ENCODE data around the gene HEXIM2.
"Not testable (repeated sequence)": the region's sequence is repeated elsewhere in the genome, so short reads cannot be mapped to it uniquely, and the experiment has no call there.

The HEXIM2 gene

GRCh38 chr17:45117848-45118646 is 43.6 kb upstream of the HEXIM2 start:
- DNase-seq (ENCODE audit: insufficient read length, low spot score) (no peak), FAIRE-seq (no peak)
- TF ChIP-seq POU2F2 (IDR thresholded peaks at IDR 0.05; ENCODE audit: low read depth, low read length) (no peak), POLR2AphosphoS5 (IDR thresholded peaks at IDR 0.05; ENCODE audit: low read depth, low read length) (no peak), SPI1 (IDR thresholded peaks at IDR 0.05; ENCODE audit: low read depth, low read length) (no peak), PAX5 (IDR thresholded peaks at IDR 0.05; ENCODE audit: insufficient read depth, low read length, severe bottlenecking) (no peak), TAF1 (IDR thresholded peaks at IDR 0.05; ENCODE audit: low read depth, low read length) (no peak), POLR2A (IDR thresholded peaks at IDR 0.05; ENCODE audit: low read depth, low read length) (no peak)

DNA sequence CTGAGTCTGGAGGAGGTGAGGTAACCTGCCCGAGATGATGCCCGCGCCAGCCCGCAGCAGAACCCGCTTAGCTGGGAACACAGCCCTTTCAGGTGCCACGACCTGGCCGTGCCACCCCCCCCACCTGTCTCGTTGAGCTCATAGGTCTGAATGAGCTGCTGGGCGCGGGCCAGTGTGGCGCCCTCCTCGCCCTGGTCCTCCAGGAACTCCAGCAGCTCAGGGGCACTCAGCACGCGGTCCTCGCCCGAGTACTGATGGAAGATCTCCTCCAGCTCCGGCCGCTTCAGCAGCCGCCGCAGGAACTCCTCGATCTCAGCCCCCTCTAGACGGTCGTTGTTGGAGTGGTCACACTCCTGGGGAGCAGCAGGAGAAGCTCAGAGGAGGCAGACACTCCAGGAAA is 43.0 kb upstream of the HEXIM2 start:
- DNase-seq (ENCODE audit: insufficient read length, low spot score), result no peak
- no peak for FAIRE-seq

DNA sequence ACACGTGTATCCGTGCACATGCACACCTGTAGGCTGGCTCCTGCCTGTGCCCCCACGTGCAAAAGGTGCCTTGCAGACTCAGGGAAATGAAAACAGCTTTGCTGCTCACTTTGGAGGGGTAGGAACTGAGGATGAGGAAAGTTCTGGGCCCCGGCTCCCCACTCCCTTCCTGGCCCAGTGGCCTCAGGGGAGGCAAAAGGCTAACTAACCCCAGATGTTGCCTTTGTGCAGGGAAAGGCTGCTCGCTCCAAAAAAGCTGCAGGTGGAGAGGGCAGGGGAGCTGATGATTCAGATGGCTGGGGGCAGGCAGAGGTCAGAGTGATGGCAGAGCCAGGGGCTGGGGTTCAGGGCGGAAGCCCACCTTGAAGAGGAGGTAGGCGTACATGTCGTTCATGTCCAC is 41.7 kb upstream of the HEXIM2 start:
- DNase-seq (ENCODE audit: insufficient read length, low spot score), result no peak
- FAIRE-seq, result no peak

More for the DNA sequence above, 43.0 kb upstream of the HEXIM2 start:
- TF ChIP-seq POU2F2 (IDR thresholded peaks at IDR 0.05; ENCODE audit: low read depth, low read length) (no peak), POLR2AphosphoS5 (IDR thresholded peaks at IDR 0.05; ENCODE audit: low read depth, low read length) (no peak), TAF1 (IDR thresholded peaks at IDR 0.05; ENCODE audit: low read depth, low read length) (no peak), POLR2A (IDR thresholded peaks at IDR 0.05; ENCODE audit: low read depth, low read length) (no peak), SPI1 (IDR thresholded peaks at IDR 0.05; ENCODE audit: low read depth, low read length) (no peak), PAX5 (IDR thresholded peaks at IDR 0.05; ENCODE audit: insufficient read depth, low read length, severe bottlenecking) (no peak)

GRCh38 chr17:45120558-45120957 is 41.1 kb upstream of the HEXIM2 start:
- DNase-seq (ENCODE audit: insufficient read length, low spot score) (no peak), FAIRE-seq (no peak)
- TF ChIP-seq POLR2A (IDR thresholded peaks at IDR 0.05; ENCODE audit: low read depth, low read length) (no peak), POLR2AphosphoS5 (IDR thresholded peaks at IDR 0.05; ENCODE audit: low read depth, low read length) (no peak), POU2F2 (IDR thresholded peaks at IDR 0.05; ENCODE audit: low read depth, low read length) (no peak), PAX5 (IDR thresholded peaks at IDR 0.05; ENCODE audit: insufficient read depth, low read length, severe bottlenecking) (no peak), SPI1 (IDR thresholded peaks at IDR 0.05; ENCODE audit: low read depth, low read length) (no peak), TAF1 (IDR thresholded peaks at IDR 0.05; ENCODE audit: low read depth, low read length) (no peak)

More for the DNA sequence above, 41.7 kb upstream of the HEXIM2 start:
- TF ChIP-seq POLR2AphosphoS5 (IDR thresholded peaks at IDR 0.05; ENCODE audit: low read depth, low read length) (no peak), POLR2A (IDR thresholded peaks at IDR 0.05; ENCODE audit: low read depth, low read length) (no peak), POU2F2 (IDR thresholded peaks at IDR 0.05; ENCODE audit: low read depth, low read length) (no peak), PAX5 (IDR thresholded peaks at IDR 0.05; ENCODE audit: insufficient read depth, low read length, severe bottlenecking) (no peak), SPI1 (IDR thresholded peaks at IDR 0.05; ENCODE audit: low read depth, low read length) (no peak)

- DNase-seq (ENCODE audit: insufficient read length, low spot score), result no peak
- no peak for TF ChIP-seq POLR2A (IDR thresholded peaks at IDR 0.05; ENCODE audit: low read depth, low read length)
- no peak for TF ChIP-seq POLR2AphosphoS5 (IDR thresholded peaks at IDR 0.05; ENCODE audit: low read depth, low read length)
- TF ChIP-seq PAX5 (IDR thresholded peaks at IDR 0.05; ENCODE audit: insufficient read depth, low read length, severe bottlenecking), result no peak
- no peak for TF ChIP-seq POU2F2 (IDR thresholded peaks at IDR 0.05; ENCODE audit: low read depth, low read length)
- TF ChIP-seq TAF1 (IDR thresholded peaks at IDR 0.05; ENCODE audit: low read depth, low read length), result no peak
- no peak for TF ChIP-seq SPI1 (IDR thresholded peaks at IDR 0.05; ENCODE audit: low read depth, low read length)
- FAIRE-seq, result no peak
These were observed 40.6 kb upstream of the HEXIM2 start for GRCh38 chr17:45121055-45121454.

DNA sequence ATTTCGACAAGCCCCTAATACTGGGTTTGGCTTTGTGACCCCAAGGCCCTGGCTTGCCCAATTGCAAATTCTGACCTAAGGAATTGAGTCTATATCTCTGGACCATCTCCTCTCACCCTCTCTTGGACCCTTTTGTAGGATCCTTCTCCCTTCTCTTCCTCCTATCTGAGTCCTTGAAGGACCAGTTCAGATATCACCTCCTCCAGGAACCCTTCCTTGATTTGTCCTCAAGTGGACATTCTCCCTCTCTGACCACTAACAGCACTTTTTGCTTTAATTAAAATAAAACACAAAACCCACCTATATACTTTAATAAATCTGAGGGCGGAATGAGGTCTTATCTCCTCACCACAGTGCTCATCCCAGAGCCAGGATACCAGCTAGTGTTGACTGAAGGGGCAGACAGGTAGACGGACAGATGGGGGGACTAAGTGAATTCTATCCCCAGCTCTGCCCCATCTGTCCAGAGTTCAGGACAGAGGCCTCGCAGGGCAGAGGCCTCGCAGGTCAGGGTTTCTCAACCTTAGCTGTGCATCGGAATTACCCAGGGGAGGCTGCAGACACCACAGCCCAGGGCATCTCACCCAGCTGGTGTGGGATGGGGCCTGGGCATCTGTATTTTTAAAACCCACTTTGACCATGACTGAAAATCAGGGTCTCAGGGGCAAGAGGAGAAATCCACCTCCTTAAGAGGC is 38.5 kb upstream of the HEXIM2 start:
- no peak for DNase-seq (ENCODE audit: insufficient read length, low spot score)
- FAIRE-seq, result no peak
- TF ChIP-seq POLR2A (IDR thresholded peaks at IDR 0.05; ENCODE audit: low read depth, low read length) (no peak), SPI1 (IDR thresholded peaks at IDR 0.05; ENCODE audit: low read depth, low read length) (no peak), POU2F2 (IDR thresholded peaks at IDR 0.05; ENCODE audit: low read depth, low read length) (no peak), PAX5 (IDR thresholded peaks at IDR 0.05; ENCODE audit: insufficient read depth, low read length, severe bottlenecking) (no peak), POLR2AphosphoS5 (IDR thresholded peaks at IDR 0.05; ENCODE audit: low read depth, low read length) (no peak), TAF1 (IDR thresholded peaks at IDR 0.05; ENCODE audit: low read depth, low read length) (no peak)

GRCh38 chr17:45123930-45124796 is 37.5 kb upstream of the HEXIM2 start:
- FAIRE-seq (peak; percentile 64), DNase-seq (ENCODE audit: insufficient read length, low spot score) (no peak)
- TF ChIP-seq POLR2A (IDR thresholded peaks at IDR 0.05; ENCODE audit: low read depth, low read length) (no peak), TAF1 (IDR thresholded peaks at IDR 0.05; ENCODE audit: low read depth, low read length) (no peak), POU2F2 (IDR thresholded peaks at IDR 0.05; ENCODE audit: low read depth, low read length) (no peak), SPI1 (IDR thresholded peaks at IDR 0.05; ENCODE audit: low read depth, low read length) (no peak), PAX5 (IDR thresholded peaks at IDR 0.05; ENCODE audit: insufficient read depth, low read length, severe bottlenecking) (no peak), POLR2AphosphoS5 (IDR thresholded peaks at IDR 0.05; ENCODE audit: low read depth, low read length) (no peak)

- not testable (repeated sequence) for DNase-seq (ENCODE audit: insufficient read length, low spot score); FAIRE-seq
These were observed 36.9 kb upstream of the HEXIM2 start for GRCh38 chr17:45124797-45125122.

- FAIRE-seq (no peak), DNase-seq (ENCODE audit: insufficient read length, low spot score) (no peak)
- TF ChIP-seq POLR2A (IDR thresholded peaks at IDR 0.05; ENCODE audit: low read depth, low read length) (no peak), SPI1 (IDR thresholded peaks at IDR 0.05; ENCODE audit: low read depth, low read length) (no peak), PAX5 (IDR thresholded peaks at IDR 0.05; ENCODE audit: insufficient read depth, low read length, severe bottlenecking) (no peak), TAF1 (IDR thresholded peaks at IDR 0.05; ENCODE audit: low read depth, low read length) (no peak), POLR2AphosphoS5 (IDR thresholded peaks at IDR 0.05; ENCODE audit: low read depth, low read length) (no peak), POU2F2 (IDR thresholded peaks at IDR 0.05; ENCODE audit: low read depth, low read length) (no peak)
These were observed 36.2 kb upstream of the HEXIM2 start for GRCh38 chr17:45125509-45125908.
